HT1080 (cell line): ENCODE data around the gene CBLN3. TPM values are rescaled to one million over a fixed set of nuclear protein-coding genes. Genes with fewer than 3 reads are reported as not detected.

Source experiments
- DNase-seq: peaks from one replicate; pipeline ENCODE4 v3.0.0-alpha.2; 2015; ENCODE audit warnings: low read depth
- total RNA-seq: library from RNA; depleted of rRNA; stranded (reverse); fragments of >200 nt; shearing (Covaris generic); gene quantifications from 2 replicates; pipeline ENCODE4 v1.2.3, GENCODE V29; 2014

Gene CBLN3
- total RNA-seq, 1 experiment from 2014 or later: 0.35 TPM

GRCh38 chr14:24439830-24440605 is 10.6 kb upstream of the CBLN3 start:
- no peak for DNase-seq

GRCh38 chr14:24439257-24439656 is 9.8 kb upstream of the CBLN3 start:
- no peak for DNase-seq

GRCh38 chr14:24438223-24439097 is 9.0 kb upstream of the CBLN3 start:
- no peak for DNase-seq

- DNase-seq: no peak
Measured at GRCh38 chr14:24437736-24438067, 8.2 kb upstream of the CBLN3 start.

GRCh38 chr14:24437020-24437735 is 7.7 kb upstream of the CBLN3 start:
- no peak for DNase-seq

GRCh38 chr14:24436355-24437019 is 7.0 kb upstream of the CBLN3 start:
- peak; percentile 57 for DNase-seq

GRCh38 chr14:24435998-24436354 is 6.5 kb upstream of the CBLN3 start:
- DNase-seq: no peak

- DNase-seq: no peak
Measured at GRCh38 chr14:24435192-24435810, 5.8 kb upstream of the CBLN3 start.

- no peak for DNase-seq
Measured at GRCh38 chr14:24434676-24435075, 5.2 kb upstream of the CBLN3 start.

- no peak for DNase-seq
Measured at GRCh38 chr14:24434036-24434435, 4.6 kb upstream of the CBLN3 start.

GRCh38 chr14:24432259-24433131 is 3.0 kb upstream of the CBLN3 start:
- DNase-seq: peak; percentile 30

- peak; percentile 85 for DNase-seq
Measured at GRCh38 chr14:24431569-24432258, 2.2 kb upstream of the CBLN3 start.

GRCh38 chr14:24430682-24431568 is 1.5 kb upstream of the CBLN3 start:
- peak; percentile 23 for DNase-seq

- DNase-seq: peak; percentile 58
Measured at GRCh38 chr14:24430143-24430681, 744 bp upstream of the CBLN3 start.

GRCh38 chr14:24428628-24429394 is 657 bp downstream of the CBLN3 start:
- no peak for DNase-seq

GRCh38 chr14:24427537-24428508 is 1.6 kb downstream of the CBLN3 start:
- DNase-seq: no peak
